Mesendoderm (in vitro differentiated cells): ENCODE data around the gene HMGN4.
A peak's percentile ranks its signal among the peaks of the same experiment; 100 is the strongest.
"Not testable (repeated sequence)": the region's sequence is repeated elsewhere in the genome, so short reads cannot be mapped to it uniquely, and the experiment has no call there.

ENCODE experiments used
- DNase-seq: peaks from one replicate; pipeline ENCODE4 v3.0.0; 2013
- H2AK5ac ChIP-seq: 2 replicates; pipeline ENCODE4 v1.6.1; 2013; ENCODE audit warnings: low read length, inconsistent platforms
- H2BK120ac ChIP-seq: 2 replicates; pipeline ENCODE4 v1.6.1; 2013; ENCODE audit warnings: low read depth, mild to moderate bottlenecking, low read length, moderate library complexity, mixed read lengths
- H2BK15ac ChIP-seq: replicated peaks from 2 replicates; pipeline ENCODE4 v1.6.1; 2013; ENCODE audit warnings: low read depth, mild to moderate bottlenecking, moderate library complexity
- H2BK5ac ChIP-seq: 2 replicates; pipeline ENCODE4 v1.6.1; 2013; ENCODE audit warnings: low read length, inconsistent platforms
- H3K18ac ChIP-seq: 2 replicates; pipeline ENCODE4 v1.6.1; 2013; ENCODE audit warnings: mild to moderate bottlenecking, low read length, mixed read lengths
- H3K23ac ChIP-seq: one replicate; pipeline ENCODE4 v1.6.1; 2013; ENCODE audit warnings: low read length
- H3K27ac ChIP-seq: 2 replicates; pipeline ENCODE4 v1.5.1; 2013; ENCODE audit warnings: low read depth, mild to moderate bottlenecking, inconsistent platforms, low read length, moderate library complexity
- H3K27me3 ChIP-seq: 2 replicates; pipeline ENCODE4 v1.6.1; 2013; ENCODE audit warnings: low read length, control low read depth, mild to moderate bottlenecking, inconsistent platforms; ENCODE audit not compliant: insufficient read depth, poor library complexity
- H3K36me3 ChIP-seq: 2 replicates; pipeline ENCODE4 v1.6.1; 2013; ENCODE audit warnings: low read length, inconsistent platforms; ENCODE audit not compliant: control insufficient read depth, insufficient read depth
- H3K4ac ChIP-seq: one replicate; pipeline ENCODE4 v1.6.1; 2013; ENCODE audit warnings: low read depth, mild to moderate bottlenecking, low read length, moderate library complexity
- H3K4me1 ChIP-seq: 2 replicates; pipeline ENCODE4 v1.6.1; 2013; ENCODE audit warnings: low read depth, low read length, inconsistent platforms; ENCODE audit not compliant: control insufficient read depth
- H3K4me2 ChIP-seq: 2 replicates; pipeline ENCODE4 v1.6.1; 2013; ENCODE audit warnings: low read length
- H3K4me3 ChIP-seq: 2 replicates; pipeline ENCODE4 v1.5.1; 2013; ENCODE audit warnings: mild to moderate bottlenecking, low read length
- H3K56ac ChIP-seq: one replicate; pipeline ENCODE4 v1.6.1; 2013; ENCODE audit warnings: low read length
- H3K79me1 ChIP-seq: 2 replicates; pipeline ENCODE4 v1.6.1; 2013; ENCODE audit warnings: low read length, inconsistent platforms
- H3K79me2 ChIP-seq: 2 replicates; pipeline ENCODE4 v1.6.1; 2013; ENCODE audit warnings: mild to moderate bottlenecking, low read length; ENCODE audit not compliant: control insufficient read depth, insufficient read depth
- H3K9ac ChIP-seq: 2 replicates; pipeline ENCODE4 v1.6.1; 2013; ENCODE audit warnings: low read length, inconsistent platforms
- H4K5ac ChIP-seq: one replicate; pipeline ENCODE4 v1.6.1; 2013; ENCODE audit warnings: low read length
- H4K8ac ChIP-seq: one replicate; pipeline ENCODE4 v1.6.1; 2013; ENCODE audit warnings: low read depth, mild to moderate bottlenecking, control low read depth, low read length, moderate library complexity
- WGBS: extraction: QIAGEN DNeasy Blood & Tissue Kit; methylation state at CpG from one replicate; pipeline ENCODE4 v1.1.7; 2013; ENCODE audit warnings: low lambda C conversion rate, missing lambda C conversion rate; ENCODE audit not compliant: insufficient coverage; ENCODE audit errors: extremely low coverage; 5-methylcytosine and 5-hydroxymethylcytosine counted together

Gene HMGN4

GRCh38 chr6:26507658-26508057, 30.5 kb upstream of the HMGN4 start:
- Histone ChIP-seq H3K18ac (no peak overlapping the region), H2AK5ac (no peak overlapping the region), H3K36me3 (no peaks in the 10 kb centered on the region), H2BK120ac (no peak overlapping the region), H2BK5ac (no peak overlapping the region), H3K4ac (no peak overlapping the region), H3K27ac (no peak overlapping the region), H2BK15ac (no peak overlapping the region), H4K5ac (no peak overlapping the region), H3K79me1 (no peaks in the 10 kb centered on the region), H3K9ac (no peak overlapping the region), H3K4me2 (no peak overlapping the region), H3K4me1 (no peaks in the 10 kb centered on the region), H3K56ac (no peak overlapping the region), H3K4me3 (no peak overlapping the region), H4K8ac (no peak overlapping the region), H3K23ac (no peak overlapping the region), H3K27me3 (peaks cover 1% of the 10 kb centered on the region), H3K79me2 (no peaks in the 10 kb centered on the region)
- DNase-seq, result no peak
- no CpG with 5 or more reads among the region's 3 CpGs for WGBS

- H3K36me3 ChIP-seq, H2AK5ac ChIP-seq, H2BK5ac ChIP-seq, H3K56ac ChIP-seq, H2BK15ac ChIP-seq, H3K23ac ChIP-seq, DNase-seq, H3K79me2 ChIP-seq, H4K5ac ChIP-seq, H3K18ac ChIP-seq, H3K4ac ChIP-seq, H3K4me3 ChIP-seq, H3K4me1 ChIP-seq, H3K27me3 ChIP-seq, H2BK120ac ChIP-seq, H4K8ac ChIP-seq, H3K27ac ChIP-seq, H3K79me1 ChIP-seq, H3K9ac ChIP-seq, H3K4me2 ChIP-seq: not testable (repeated sequence)
- WGBS, result no CpG with 5 or more reads among the region's 8 CpGs
Measured at GRCh38 chr6:26511033-26511432, 27.1 kb upstream of the HMGN4 start.

GRCh38 chr6:26514984-26515383, 23.2 kb upstream of the HMGN4 start:
- H2BK120ac ChIP-seq, result no peak overlapping the region
- H3K4me2 ChIP-seq, result no peak overlapping the region
- no peak overlapping the region for H3K56ac ChIP-seq
- H3K23ac ChIP-seq, result no peak overlapping the region
- no peak overlapping the region for H3K27ac ChIP-seq
- H3K36me3 ChIP-seq, result no peaks in the 10 kb centered on the region
- H3K79me2 ChIP-seq, result no peaks in the 10 kb centered on the region
- no peak overlapping the region for H2BK5ac ChIP-seq
- no peak overlapping the region for H3K18ac ChIP-seq
- H4K8ac ChIP-seq, result no peak overlapping the region
- WGBS, result no CpG with 5 or more reads among the region's 2 CpGs
- no peak overlapping the region for H2AK5ac ChIP-seq
- H3K4me3 ChIP-seq, result no peak overlapping the region
- H3K4me1 ChIP-seq, result no peaks in the 10 kb centered on the region
- no peak overlapping the region for H3K9ac ChIP-seq
- no peaks in the 10 kb centered on the region for H3K79me1 ChIP-seq
- H4K5ac ChIP-seq, result no peak overlapping the region
- H3K27me3 ChIP-seq, result no peaks in the 10 kb centered on the region
- H3K4ac ChIP-seq, result no peak overlapping the region
- DNase-seq, result no peak
- H2BK15ac ChIP-seq, result no peak overlapping the region

- Histone ChIP-seq H3K56ac (no peak overlapping the region), H4K8ac (no peak overlapping the region), H3K23ac (no peak overlapping the region), H3K4ac (no peak overlapping the region), H3K18ac (no peak overlapping the region), H4K5ac (no peak overlapping the region), H3K79me2 (no peaks in the 10 kb centered on the region), H2BK15ac (no peak overlapping the region), H3K27me3 (no peaks in the 10 kb centered on the region), H3K4me1 (no peaks in the 10 kb centered on the region), H2BK5ac (no peak overlapping the region), H3K79me1 (no peaks in the 10 kb centered on the region), H3K27ac (no peak overlapping the region), H3K4me3 (no peak overlapping the region), H3K9ac (no peak overlapping the region), H3K4me2 (no peak overlapping the region), H3K36me3 (no peaks in the 10 kb centered on the region), H2BK120ac (no peak overlapping the region), H2AK5ac (no peak overlapping the region)
- no peak for DNase-seq
- no CpG with 5 or more reads among the region's 9 CpGs for WGBS
Measured at GRCh38 chr6:26516481-26517427, 21.4 kb upstream of the HMGN4 start.

GRCh38 chr6:26519359-26519758, 18.8 kb upstream of the HMGN4 start:
- H3K79me2 ChIP-seq, result no peaks in the 10 kb centered on the region
- no peaks in the 10 kb centered on the region for H3K36me3 ChIP-seq
- H2BK15ac ChIP-seq, result no peak overlapping the region
- H3K4me3 ChIP-seq, result no peak overlapping the region
- H4K5ac ChIP-seq, result no peak overlapping the region
- no peak overlapping the region for H3K27ac ChIP-seq
- no peak overlapping the region for H3K9ac ChIP-seq
- H3K23ac ChIP-seq, result no peak overlapping the region
- H3K4me1 ChIP-seq, result no peaks in the 10 kb centered on the region
- H3K4me2 ChIP-seq, result no peak overlapping the region
- no peak overlapping the region for H3K4ac ChIP-seq
- no peaks in the 10 kb centered on the region for H3K27me3 ChIP-seq
- DNase-seq, result no peak
- H3K56ac ChIP-seq, result peak overlapping the region; percentile 7
- no peak overlapping the region for H2AK5ac ChIP-seq
- WGBS, result no CpG with 5 or more reads among the region's 2 CpGs
- no peak overlapping the region for H3K18ac ChIP-seq
- no peak overlapping the region for H2BK120ac ChIP-seq
- H4K8ac ChIP-seq, result no peak overlapping the region
- H2BK5ac ChIP-seq, result no peak overlapping the region
- no peaks in the 10 kb centered on the region for H3K79me1 ChIP-seq
